NCI-H345 treated with DMSO at 0.1 percent for 48 hours (cell line): ENCODE data around the gene DPH2.

Experiments used
- DNase-seq: peaks from one replicate; lab custom pipeline; 2025; ENCODE audit not compliant: unreplicated experiment; lab: John Stamatoyannopoulos, UW

Gene DPH2

GRCh38 chr1:43968348-43968948 is 1.4 kb upstream of the DPH2 start:
- DNase-seq, result no peak

DNA sequence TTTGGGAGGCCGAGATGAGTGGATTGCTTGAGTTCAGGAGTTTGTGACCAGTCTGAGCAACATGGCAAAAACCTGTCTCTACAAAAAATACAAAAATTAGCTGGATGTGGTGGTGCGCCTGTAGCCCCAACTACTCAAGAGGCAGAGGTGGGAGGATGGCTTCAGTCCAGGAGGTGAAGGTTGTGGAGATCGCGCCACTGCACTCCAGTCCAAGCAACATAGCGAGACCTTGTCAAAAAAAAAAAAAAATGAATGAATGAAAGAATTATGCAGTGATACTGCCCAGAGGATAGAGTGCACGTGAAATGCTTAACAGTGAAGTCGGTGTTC is 429 bp upstream of the DPH2 start:
- DNase-seq, result no peak

DNA sequence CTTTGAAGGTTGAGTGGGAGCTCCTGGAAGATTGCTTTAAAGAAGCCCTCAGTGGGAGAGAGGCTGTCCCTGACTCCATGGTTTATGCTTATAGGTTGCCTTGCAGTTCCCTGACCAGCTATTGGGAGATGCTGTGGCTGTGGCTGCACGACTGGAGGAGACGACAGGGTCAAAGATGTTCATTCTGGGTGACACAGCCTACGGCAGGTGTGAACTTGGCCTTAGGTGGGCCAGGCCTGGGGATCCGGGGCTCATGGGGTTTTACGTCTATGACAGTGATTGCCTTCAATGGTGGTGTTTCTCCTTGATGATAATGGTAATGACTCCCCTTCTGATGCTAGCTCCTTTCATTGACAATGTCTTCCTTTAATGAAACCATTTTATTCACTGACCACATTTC is 692 bp downstream of the DPH2 start:
- DNase-seq, result no peak

- no peak for DNase-seq
Measured at GRCh38 chr1:43970911-43971310, 1.1 kb downstream of the DPH2 start.

- DNase-seq, result no peak
Measured at GRCh38 chr1:43971336-43971980, 1.6 kb downstream of the DPH2 start.

DNA sequence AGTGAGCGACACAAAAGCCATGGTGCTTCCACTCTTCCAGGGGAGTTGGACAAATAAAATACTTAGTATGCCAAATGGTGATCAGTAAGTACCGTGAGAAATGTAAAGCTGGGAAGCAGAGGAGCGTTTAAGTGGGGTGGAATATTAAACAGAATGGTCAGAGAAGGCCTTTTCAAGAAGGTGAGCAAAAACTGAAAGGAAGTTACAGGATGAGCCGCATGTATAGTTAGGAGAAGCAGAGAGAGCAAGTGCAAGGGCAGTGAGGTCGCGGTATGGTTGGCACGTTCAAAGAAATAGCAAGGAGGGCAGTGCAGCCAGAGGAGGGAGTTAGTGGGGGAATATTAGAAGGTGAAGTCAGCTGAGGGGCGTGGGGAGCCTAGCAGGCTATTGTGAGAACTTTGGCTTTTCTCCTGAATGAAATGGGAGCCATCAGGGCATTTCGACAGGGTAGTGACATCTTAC is 4.2 kb downstream of the DPH2 start:
- no peak for DNase-seq

GRCh38 chr1:43974443-43975248 is 4.8 kb downstream of the DPH2 start, which contains the start of gene ATP6V0B:
ATP6V0B (plus strand) TSS chr1:43974960; CDS start chr1:43975041, 81 bp downstream.
- peak; percentile 88 for DNase-seq

GRCh38 chr1:43975249-43975961 is 5.6 kb downstream of the DPH2 start:
- DNase-seq, result no peak

- DNase-seq, result no peak
Measured at GRCh38 chr1:43976045-43976444, 6.2 kb downstream of the DPH2 start.

GRCh38 chr1:43976890-43977289 is 7.1 kb downstream of the DPH2 start:
- no peak for DNase-seq

DNA sequence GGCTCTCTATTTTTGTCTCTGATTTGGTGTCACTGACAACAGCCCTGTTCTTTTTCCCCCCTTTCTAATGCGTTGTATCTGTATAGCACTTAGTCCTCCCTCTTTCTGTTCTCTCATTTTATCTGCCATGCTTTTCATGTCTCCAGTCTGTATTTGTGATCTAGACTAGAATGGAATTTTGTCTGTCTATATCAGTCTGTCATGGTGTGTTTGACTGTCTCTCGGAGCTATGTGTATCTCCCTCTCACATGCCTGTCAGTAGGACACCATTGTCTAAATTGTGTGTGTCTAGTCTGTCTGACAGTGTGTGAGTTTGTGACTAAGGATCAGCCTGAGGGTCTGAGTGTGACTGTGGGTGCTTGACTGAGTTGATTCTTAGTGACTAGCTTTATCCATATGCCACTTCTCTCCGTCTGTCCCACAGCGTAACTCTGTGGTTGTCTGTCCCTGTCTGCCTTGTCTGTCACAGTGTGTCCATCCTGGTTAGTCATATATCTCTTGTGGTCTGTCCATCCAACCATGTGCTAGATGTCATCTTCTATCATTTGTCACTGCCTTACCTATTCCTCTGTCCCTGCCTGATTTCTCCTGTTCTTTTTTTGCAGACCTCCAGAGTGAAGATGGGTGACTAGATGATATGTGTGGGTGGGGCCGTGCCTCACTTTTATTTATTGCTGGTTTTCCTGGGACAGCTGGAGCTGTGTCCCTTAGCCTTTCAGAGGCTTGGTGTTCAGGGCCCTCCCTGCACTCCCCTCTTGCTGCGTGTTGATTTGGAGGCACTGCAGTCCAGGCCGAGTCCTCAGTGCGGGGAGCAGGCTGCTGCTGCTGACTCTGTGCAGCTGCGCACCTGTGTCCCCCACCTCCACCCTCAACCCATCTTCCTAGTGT is 7.8 kb downstream of the DPH2 start:
- no peak for DNase-seq

DNA sequence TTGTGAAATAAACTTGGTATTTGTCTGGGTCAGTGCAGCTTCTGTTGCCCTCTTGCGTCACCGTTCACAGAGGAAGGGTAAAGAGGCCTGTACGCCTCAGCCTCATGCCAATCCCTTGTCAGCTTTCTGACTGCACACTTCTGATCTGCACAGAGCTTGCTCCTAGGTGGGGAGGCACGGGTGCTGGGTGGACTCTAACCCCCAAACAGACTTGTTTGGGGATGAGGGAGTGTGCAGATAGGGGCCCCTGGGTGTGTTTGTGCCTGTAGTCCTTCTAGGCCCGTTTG is 8.4 kb downstream of the DPH2 start:
- DNase-seq, result no peak

- DNase-seq, result no peak
Measured at GRCh38 chr1:43978551-43979260, 8.9 kb downstream of the DPH2 start, which contains the start of gene B4GALT2. B4GALT2 (plus strand) TSS chr1:43979210; CDS start chr1:43981161, 1,951 bp downstream.

GRCh38 chr1:43979261-43979527 is 9.4 kb downstream of the DPH2 start:
- DNase-seq, result no peak

- no peak for DNase-seq
Measured at GRCh38 chr1:43979528-43980254, 9.9 kb downstream of the DPH2 start.

GRCh38 chr1:43980255-43981134 is 10.7 kb downstream of the DPH2 start:
- DNase-seq, result no peak

GRCh38 chr1:43981135-43981491 is 11.3 kb downstream of the DPH2 start:
- no peak for DNase-seq

- DNase-seq, result no peak
Measured at GRCh38 chr1:43981636-43982035, 11.8 kb downstream of the DPH2 start.

GRCh38 chr1:43982241-43982640 is 12.4 kb downstream of the DPH2 start:
- DNase-seq, result no peak
